LNCaP clone FGC (cell line): ENCODE measurements around the gene AS3MT.

Source experiments
- DNase-seq: peaks from one replicate; pipeline ENCODE4 v3.0.0-alpha.2; 2011; ENCODE audit warnings: low read depth
- H3K4me3 ChIP-seq: 2 replicates; pipeline ENCODE4 v1.5.1; 2011; ENCODE audit warnings: mild to moderate bottlenecking, low read depth, low read length, control low read depth
- TF ChIP-seq, protein P1 (sequence below): IDR thresholded peaks from 2 replicates; pipeline ENCODE4 v1.5.1; 2012; ENCODE audit warnings: mild to moderate bottlenecking; ENCODE audit not compliant: control insufficient read depth, insufficient read depth; ENCODE audit errors: extremely low read depth

The AS3MT gene

DNA sequence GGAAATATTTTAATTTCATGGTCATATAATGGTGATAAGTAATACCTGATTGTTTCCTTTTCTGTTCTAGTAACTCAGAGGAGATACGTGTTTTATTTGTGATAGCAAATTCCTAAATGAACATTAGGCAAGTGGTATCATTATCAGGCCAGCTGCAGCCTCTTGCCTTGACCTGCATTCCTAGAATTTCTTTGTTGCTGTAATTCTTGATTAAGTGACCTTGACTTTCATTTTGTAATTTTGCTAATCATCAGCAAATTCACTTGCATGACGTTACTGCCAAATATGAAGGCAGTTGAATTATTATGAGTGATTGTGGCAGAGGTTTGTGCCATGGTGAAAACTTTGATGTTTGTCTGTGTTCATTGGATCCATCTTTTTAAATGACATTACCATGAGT lies 5.6 kb upstream of the AS3MT start:
- DNase-seq, result no peak
- H3K4me3 ChIP-seq, result no peak overlapping the region
- TF ChIP-seq, protein P1, sequence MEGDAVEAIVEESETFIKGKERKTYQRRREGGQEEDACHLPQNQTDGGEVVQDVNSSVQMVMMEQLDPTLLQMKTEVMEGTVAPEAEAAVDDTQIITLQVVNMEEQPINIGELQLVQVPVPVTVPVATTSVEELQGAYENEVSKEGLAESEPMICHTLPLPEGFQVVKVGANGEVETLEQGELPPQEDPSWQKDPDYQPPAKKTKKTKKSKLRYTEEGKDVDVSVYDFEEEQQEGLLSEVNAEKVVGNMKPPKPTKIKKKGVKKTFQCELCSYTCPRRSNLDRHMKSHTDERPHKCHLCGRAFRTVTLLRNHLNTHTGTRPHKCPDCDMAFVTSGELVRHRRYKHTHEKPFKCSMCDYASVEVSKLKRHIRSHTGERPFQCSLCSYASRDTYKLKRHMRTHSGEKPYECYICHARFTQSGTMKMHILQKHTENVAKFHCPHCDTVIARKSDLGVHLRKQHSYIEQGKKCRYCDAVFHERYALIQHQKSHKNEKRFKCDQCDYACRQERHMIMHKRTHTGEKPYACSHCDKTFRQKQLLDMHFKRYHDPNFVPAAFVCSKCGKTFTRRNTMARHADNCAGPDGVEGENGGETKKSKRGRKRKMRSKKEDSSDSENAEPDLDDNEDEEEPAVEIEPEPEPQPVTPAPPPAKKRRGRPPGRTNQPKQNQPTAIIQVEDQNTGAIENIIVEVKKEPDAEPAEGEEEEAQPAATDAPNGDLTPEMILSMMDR, result no peak

- H3K4me3 ChIP-seq, result no peak overlapping the region
- DNase-seq, result no peak
- TF ChIP-seq, protein P1, result no peak
Measured at GRCh38 chr10:102865620-102866019, 3.6 kb upstream of the AS3MT start.

DNA sequence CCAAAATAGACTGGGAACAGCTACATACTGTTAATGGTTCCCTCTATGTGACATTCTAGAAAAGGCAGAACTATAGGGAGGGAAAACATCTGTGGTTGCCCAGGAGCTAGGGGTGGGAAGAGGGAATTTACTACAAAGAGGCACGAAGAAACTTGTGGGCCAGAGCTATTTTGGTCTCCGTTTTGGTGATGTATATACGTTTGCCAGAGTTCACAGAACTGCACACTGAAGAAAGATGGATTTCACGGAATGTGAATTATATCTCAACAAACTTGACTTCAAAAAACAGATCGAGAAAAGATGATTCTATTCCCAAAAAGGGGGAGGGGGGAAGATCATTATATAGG lies 386 bp upstream of the AS3MT start:
- TF ChIP-seq, protein P1, result no peak
- H3K4me3 ChIP-seq, result peak overlapping the region; percentile 49
- no peak for DNase-seq

DNA sequence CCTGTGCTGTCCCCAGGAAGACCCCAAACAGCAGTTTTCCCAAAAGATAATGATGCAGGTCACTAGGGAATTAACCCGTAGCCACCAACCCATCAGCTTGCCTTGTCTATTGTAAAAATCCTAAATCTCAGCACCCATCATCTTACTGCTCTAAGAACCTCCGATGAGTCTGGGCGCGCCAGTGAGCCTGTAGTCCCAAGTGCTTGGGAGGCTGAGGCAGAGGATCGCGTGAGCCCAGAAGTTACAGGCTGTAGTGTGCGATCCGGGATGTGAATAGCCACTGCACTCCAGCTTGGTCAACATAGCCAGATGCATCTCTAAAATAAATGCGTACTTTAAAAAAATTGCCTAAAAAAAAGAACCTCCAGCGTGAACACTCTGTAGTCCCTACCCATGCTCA lies 951 bp downstream of the AS3MT start:
- no peak overlapping the region for H3K4me3 ChIP-seq
- DNase-seq, result no peak
- TF ChIP-seq, protein P1, result no peak

DNA sequence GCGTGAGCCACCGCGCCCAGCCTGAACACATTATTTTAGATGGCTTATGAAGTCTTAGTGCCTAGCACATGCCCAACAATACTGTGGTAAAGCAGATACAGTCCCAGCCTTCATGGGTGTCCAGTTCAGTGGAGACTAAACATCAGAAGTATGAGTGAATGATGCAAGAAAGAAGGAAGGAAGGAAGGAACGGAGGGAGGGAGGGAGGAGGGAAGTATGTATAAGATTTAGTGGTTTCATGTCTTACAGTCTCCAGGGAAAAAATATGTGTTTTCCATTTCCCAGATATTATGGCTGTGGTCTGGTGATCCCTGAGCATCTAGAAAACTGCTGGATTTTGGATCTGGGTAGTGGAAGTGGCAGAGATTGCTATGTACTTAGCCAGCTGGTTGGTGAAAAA lies 2.9 kb downstream of the AS3MT start:
- H3K4me3 ChIP-seq, result no peak overlapping the region
- TF ChIP-seq, protein P1, result no peak
- no peak for DNase-seq

- H3K4me3 ChIP-seq, result no peak overlapping the region
- no peak for DNase-seq
- TF ChIP-seq, protein P1, result no peak
Measured at GRCh38 chr10:102876747-102877153, 7.5 kb downstream of the AS3MT start.

- TF ChIP-seq, protein P1, result no peak
- H3K4me3 ChIP-seq, result no peak overlapping the region
- DNase-seq, result no peak
Measured at GRCh38 chr10:102878629-102879028, 9.4 kb downstream of the AS3MT start.
